HepG2 (cell line): ENCODE results near the gene SDC4. TPM values are rescaled to one million over a fixed set of nuclear protein-coding genes. Genes with fewer than 3 reads are reported as not detected.

Source experiments
- GLI4 ChIP-seq: sonication (generic); formaldehyde crosslinking; IDR thresholded peaks from 2 replicates; pipeline ENCODE4 v1.5.1; 2020; ENCODE audit warnings: missing genetic modification reagents, mild to moderate bottlenecking, moderate library complexity, borderline replicate concordance
- IRF9 ChIP-seq: sonication (generic); formaldehyde crosslinking; IDR thresholded peaks from 2 replicates; pipeline ENCODE4 v1.8.0; 2022; ENCODE audit warnings: missing genetic modification reagents, mild to moderate bottlenecking, borderline replicate concordance
- JUN ChIP-seq: sonication (generic); formaldehyde crosslinking; IDR thresholded peaks from 2 replicates; pipeline ENCODE4 v1.4.0; 2020; ENCODE audit warnings: mild to moderate bottlenecking, missing genetic modification reagents
- TBP ChIP-seq: sonication (generic); formaldehyde crosslinking; IDR thresholded peaks from 2 replicates; pipeline ENCODE4 v1.5.0; 2020; ENCODE audit warnings: missing genetic modification reagents
- UBTF ChIP-seq: sonication (generic); formaldehyde crosslinking; IDR thresholded peaks from 2 replicates; pipeline ENCODE4 v1.4.0; 2020; ENCODE audit warnings: mild to moderate bottlenecking, missing genetic modification reagents
- ZBTB3 ChIP-seq: sonication (generic); formaldehyde crosslinking; IDR thresholded peaks from 2 replicates; pipeline ENCODE4 v1.4.0; 2020; ENCODE audit warnings: low read depth, mild to moderate bottlenecking, moderate library complexity, missing genetic modification reagents, borderline replicate concordance
- ZBTB37 ChIP-seq: sonication (generic); formaldehyde crosslinking; IDR thresholded peaks from 2 replicates; pipeline ENCODE4 v1.4.0; 2020; ENCODE audit warnings: mild to moderate bottlenecking, missing genetic modification reagents
- ZNF235 ChIP-seq: sonication (generic); formaldehyde crosslinking; IDR thresholded peaks from 2 replicates; pipeline ENCODE4 v1.8.1; 2023; ENCODE audit warnings: mild to moderate bottlenecking, missing genetic modification reagents, borderline replicate concordance
- ZNF670 ChIP-seq: sonication (generic); formaldehyde crosslinking; IDR thresholded peaks from 2 replicates; pipeline ENCODE4 v1.8.0; 2022; ENCODE audit warnings: mild to moderate bottlenecking, missing genetic modification reagents, borderline replicate concordance
- ZNF766 ChIP-seq: sonication (generic); formaldehyde crosslinking; IDR thresholded peaks from 2 replicates; pipeline ENCODE4 v1.5.0; 2020; ENCODE audit warnings: missing genetic modification reagents, borderline replicate concordance
- polyA plus RNA-seq, 8 experiments: library from polyadenylated mRNA; depleted of rRNA in 3 of 8; stranded (reverse) in 7 of 8; unstranded in 1 of 8; fragments of >200 nt; fragmentation: Illumina TruSeq in 4 of 8; extraction: Trizol in 4 of 8; gene quantifications; 2 replicates each; pipeline versions ENCODE4 v1.2.1 to v1.2.3, GENCODE V29; 2011 to 2016; ENCODE audit warnings: low read depth in 4 of 8, missing spikeins in 1 of 8, mixed read lengths in 1 of 8; ENCODE audit not compliant: insufficient read depth in 1 of 8
- total RNA-seq, 5 experiments: library from RNA; depleted of rRNA; stranded (reverse); fragments of >200 nt; fragmentation: Illumina TruSeq; extraction: Trizol; gene quantifications; 2 replicates each; pipeline ENCODE4 v1.2.3, GENCODE V29; 2016; ENCODE audit warnings: low read depth in 1 of 5

SDC4 gene
- total and polyA plus RNA-seq, 2 of the 13 experiments (the other 11 are each of a cell fraction or from before 2014, with no cell fraction given): 49.0 to 65.1 TPM

GRCh38 chr20:45341579-45341938 is 6.7 kb downstream of the SDC4 start (continued):
- TF ChIP-seq IRF9 (CRISPR knock-in tag) (no peak), ZNF235 (CRISPR knock-in tag) (no peak), ZBTB37 (CRISPR knock-in tag) (peak; percentile 41; the same call in 1 of the 2 replicates), JUN (no peak), ZNF670 (CRISPR knock-in tag) (0 out of 2 replicates have a peak, but pooled peaks have one; percentile 23), GLI4 (no peak), ZBTB3 (CRISPR knock-in tag) (no peak), TBP (CRISPR knock-in tag) (no peak), ZNF766 (CRISPR knock-in tag) (no peak), UBTF (no peak)
